ENCODE measurements around the gene VAPA.

Gene VAPA

GRCh38 chr18:9984080-9984479 lies 70.3 kb downstream of the VAPA start:
- DNase-seq, result no peak

GRCh38 chr18:9985641-9986040 lies 71.8 kb downstream of the VAPA start:
- DNase-seq, result no peak

- DNase-seq, result no peak
Observed at GRCh38 chr18:9986156-9986930, 72.5 kb downstream of the VAPA start.

GRCh38 chr18:9987345-9987744 lies 73.5 kb downstream of the VAPA start:
- no peak for DNase-seq

- DNase-seq, result no peak
Observed at GRCh38 chr18:9987931-9988330, 74.1 kb downstream of the VAPA start.

- DNase-seq, result no peak
Observed at GRCh38 chr18:9988665-9989064, 74.8 kb downstream of the VAPA start.

GRCh38 chr18:9989481-9989880 lies 75.7 kb downstream of the VAPA start:
- no peak for DNase-seq

DNA sequence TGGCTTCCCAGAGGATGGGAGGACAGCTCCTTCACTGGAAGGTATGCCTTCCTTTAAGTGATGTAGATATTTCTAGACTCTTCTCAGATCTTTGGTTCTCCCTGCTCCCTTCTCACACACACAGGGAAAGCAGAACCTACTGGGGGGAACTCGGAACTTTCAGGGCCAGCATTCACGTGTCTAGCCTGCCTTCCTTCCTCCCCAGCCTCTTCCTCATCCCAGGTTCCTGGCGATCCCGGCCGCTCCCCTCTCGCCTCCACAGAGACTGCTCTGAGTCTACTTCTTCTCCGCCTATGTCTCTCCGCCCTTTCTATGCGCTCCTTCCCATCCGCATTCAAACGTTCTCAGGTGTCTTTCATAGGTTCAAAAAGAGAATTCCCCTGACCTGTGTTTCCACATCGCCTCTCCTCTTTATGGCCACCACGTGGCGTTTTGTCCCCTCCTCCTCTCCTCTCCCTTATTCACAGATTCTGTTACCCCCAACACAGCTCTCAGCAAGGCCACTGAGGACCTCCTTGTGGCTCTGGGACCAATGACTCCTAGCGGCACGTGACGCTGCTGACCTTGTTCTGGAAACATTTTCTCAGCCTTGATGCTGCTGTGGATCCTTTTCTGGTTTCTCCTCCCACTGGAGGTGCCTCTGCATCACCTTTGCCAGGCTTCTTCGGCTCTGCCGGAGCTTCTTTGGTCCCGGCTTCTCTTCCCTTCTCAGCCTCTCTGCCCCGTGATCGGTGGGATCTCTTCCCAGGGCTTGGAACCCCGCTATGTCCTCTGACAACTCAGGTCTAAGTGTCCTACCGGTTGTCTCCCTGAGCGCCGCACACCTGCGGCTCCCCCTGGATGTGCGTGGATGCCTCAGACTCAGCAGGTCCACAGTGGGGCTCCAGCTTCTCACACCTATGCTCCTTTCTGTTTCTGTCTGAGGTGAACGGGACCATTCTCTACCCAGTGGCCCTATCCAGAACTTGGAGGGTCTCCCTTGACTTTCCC lies 77.5 kb downstream of the VAPA start:
- no peak for DNase-seq

DNA sequence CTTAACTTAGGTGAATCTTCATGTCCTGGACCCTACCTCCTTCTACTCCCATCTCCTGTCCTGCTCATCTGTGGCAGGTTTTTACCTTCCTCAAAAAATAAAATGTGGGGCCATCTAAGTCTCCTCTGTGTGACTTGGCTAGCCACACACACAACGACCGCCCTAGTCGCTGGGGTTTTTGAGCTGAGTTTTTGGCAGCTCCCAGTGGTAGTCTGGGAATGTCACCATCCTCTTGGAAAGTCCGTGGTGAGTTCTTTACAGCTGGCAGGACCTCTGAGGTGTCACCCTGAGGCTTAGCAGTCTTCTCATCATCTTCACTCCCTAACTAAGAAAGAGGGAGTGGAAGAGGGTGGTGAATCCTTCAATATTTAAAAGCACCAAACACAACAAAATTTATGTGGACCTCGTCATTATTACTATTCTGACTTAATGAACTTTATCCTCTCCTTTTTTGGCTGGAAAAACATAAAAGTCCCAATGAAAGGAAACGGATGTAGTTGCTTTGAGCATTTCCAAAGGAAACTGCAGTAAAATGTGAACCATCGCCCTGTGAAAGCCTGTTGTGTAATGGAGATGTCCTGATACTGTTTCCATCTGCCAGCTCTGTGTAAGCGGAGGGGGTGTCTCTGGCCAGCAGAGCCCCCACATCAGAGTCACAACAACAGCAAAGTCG lies 78.6 kb downstream of the VAPA start:
- no peak for DNase-seq

GRCh38 chr18:9992973-9993520 lies 79.2 kb downstream of the VAPA start:
- DNase-seq, result no peak

DNA sequence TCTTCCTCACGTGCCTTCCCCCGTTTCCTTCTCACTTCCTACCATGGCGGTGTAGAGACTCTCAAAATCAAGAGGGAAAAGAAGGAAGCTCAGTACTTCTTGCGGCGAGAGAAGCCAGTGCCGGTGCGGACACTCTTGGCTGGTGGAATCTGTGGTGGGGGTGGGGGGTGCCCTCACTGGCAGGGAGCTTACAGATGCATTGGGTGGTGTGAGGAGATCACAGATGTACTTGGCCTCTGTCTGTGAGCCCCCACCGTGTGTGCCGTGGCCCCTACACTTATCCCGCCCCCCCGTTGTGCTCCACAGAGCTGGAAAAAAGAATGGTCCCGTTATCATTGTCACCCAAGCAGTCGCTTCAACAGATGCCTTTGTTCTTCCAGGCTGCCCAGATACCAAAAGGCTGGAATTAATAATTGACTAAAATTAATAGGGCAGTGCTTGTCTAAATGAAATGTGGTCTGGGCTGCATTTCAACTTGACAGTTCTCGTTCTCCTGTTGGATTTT lies 79.8 kb downstream of the VAPA start:
- no peak for DNase-seq

- DNase-seq, result no peak
Observed at GRCh38 chr18:9994026-9994570, 80.3 kb downstream of the VAPA start.

- DNase-seq, result no peak
Observed at GRCh38 chr18:9994701-9995235, 81.0 kb downstream of the VAPA start.

GRCh38 chr18:9995631-9996030 lies 81.8 kb downstream of the VAPA start:
- DNase-seq, result no peak

DNA sequence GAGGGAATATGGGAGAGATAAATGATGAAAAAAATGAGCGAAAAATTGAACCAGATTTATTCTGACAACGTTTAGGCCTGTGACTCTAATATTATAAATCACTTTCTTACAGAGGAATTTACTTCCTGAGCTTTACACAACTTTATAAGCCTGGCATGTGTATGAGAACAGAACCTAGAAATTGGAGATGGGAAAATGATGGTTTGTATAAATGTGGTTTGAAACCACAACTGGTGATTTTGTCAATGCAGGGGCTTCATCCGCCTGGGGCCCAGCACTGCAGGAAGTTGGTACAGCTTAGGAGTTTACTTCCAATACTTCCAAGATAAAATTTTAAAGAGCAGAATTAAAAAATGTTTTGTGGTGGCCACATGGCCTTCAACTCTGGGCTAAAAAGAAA lies 82.3 kb downstream of the VAPA start:
- no peak for DNase-seq

- no peak for DNase-seq
Observed at GRCh38 chr18:9997711-9998110, 83.9 kb downstream of the VAPA start.

DNA sequence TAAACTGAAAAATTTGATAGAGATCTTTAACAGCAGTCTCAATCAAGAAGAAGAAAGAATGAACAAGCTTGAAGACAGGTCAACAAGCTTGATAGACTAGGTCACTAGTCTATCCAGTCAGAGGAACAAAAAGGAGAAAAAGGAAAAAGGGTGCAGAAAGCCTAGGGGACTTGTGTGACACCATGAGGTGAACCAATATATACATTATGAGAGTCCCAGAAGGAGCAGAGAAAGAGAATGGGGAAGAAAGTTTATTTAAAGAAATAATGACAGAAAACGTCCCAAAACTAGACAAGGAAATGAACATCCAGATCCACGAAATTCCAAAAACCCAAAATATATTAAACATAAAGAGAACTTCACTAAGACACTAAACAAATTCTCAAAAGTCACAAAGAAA lies 84.5 kb downstream of the VAPA start:
- no peak for DNase-seq

GRCh38 chr18:10002280-10002679 lies 88.5 kb downstream of the VAPA start:
- no peak for DNase-seq

- DNase-seq, result no peak
Observed at GRCh38 chr18:10003281-10003680, 89.5 kb downstream of the VAPA start.

DNA sequence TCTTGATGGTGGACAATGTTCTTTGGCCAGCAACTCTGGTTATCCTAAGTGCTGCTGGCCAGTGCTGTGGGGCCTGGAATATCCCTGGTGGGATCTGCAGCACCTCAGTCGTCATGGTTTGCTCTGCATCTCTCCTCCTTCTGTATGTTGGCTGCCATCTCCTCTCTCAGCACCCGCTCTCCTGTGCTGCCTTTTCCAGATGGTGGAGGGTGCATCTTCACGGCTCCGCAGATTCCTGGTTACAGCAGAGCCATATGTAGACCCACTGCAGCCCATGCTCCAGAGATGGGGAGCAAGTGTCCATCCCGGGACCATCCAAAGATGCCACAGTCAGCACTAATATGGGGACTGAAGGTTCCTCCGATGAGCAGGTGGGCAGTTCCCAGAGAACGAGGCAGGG lies 90.0 kb downstream of the VAPA start:
- no peak for DNase-seq

DNA sequence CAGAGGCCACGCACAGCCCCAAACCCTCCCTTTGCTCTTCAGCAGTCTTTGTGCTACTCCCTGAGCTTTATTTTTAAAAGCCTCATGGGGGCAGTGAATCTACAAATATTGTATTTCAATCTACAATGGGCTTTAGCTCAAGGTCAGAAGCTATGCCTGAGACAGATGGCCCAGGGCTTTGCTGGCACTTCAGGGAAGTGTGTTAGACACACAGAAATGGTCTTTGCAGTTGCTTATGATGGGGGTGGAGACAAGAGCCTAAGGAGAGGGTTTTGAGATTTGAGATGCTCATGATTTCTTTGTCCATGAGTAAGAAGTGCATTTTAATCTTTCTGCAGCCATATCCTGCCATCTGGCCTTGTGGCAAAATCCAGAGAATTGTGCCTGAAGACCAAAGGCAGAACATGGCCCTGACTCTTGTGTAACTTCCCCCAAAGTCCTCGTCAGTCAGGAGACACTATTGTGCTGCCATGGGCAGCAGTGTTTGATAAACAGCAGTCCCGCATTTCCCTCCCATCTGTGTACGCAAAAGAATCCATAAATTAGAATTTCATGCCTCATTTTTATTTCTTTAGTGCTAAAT lies 92.6 kb downstream of the VAPA start:
- no peak for DNase-seq
